Cardiac muscle cell (in vitro differentiated cells and primary cell): ENCODE results near the gene KNL1. TPM values are rescaled to one million over a fixed set of nuclear protein-coding genes. Genes with fewer than 3 reads are reported as not detected.

Source experiments
- DNase-seq, 2 donors: peaks; one replicate each; pipeline versions ENCODE4 v3.0.0 to v3.0.0-alpha.2; 2010 to 2017; ENCODE audit warnings: low read depth in 1 of 2, low spot score in 1 of 2
- H3K27ac ChIP-seq: fragments of 200-600 bp; sonication (generic); 2 replicates; pipeline ENCODE4 v1.5.1; 2016
- H3K27me3 ChIP-seq: fragments of 200-600 bp; sonication (generic); 2 replicates; pipeline ENCODE4 v1.6.0; 2016; ENCODE audit warnings: control low read depth
- H3K36me3 ChIP-seq: fragments of 200-600 bp; sonication (generic); 2 replicates; pipeline ENCODE4 v1.5.1; 2016; ENCODE audit warnings: control low read depth
- H3K4me1 ChIP-seq: fragments of 200-600 bp; sonication (generic); 2 replicates; pipeline ENCODE4 v1.8.1; 2017; ENCODE audit warnings: low read depth, mild to moderate bottlenecking, mixed run types
- H3K4me3 ChIP-seq: fragments of 200-600 bp; sonication (generic); 2 replicates; pipeline ENCODE4 v1.5.1; 2016; ENCODE audit warnings: mild to moderate bottlenecking
- H3K9me3 ChIP-seq: fragments of 200-600 bp; sonication (generic); 2 replicates; pipeline ENCODE4 v1.5.1; 2017; ENCODE audit warnings: low read depth, mild to moderate bottlenecking, control low read depth
- polyA plus RNA-seq: library from polyadenylated mRNA; unstranded; fragments of >200 nt; fragmentation: Nextera tagmentation; extraction: Ambion mirVana; gene quantifications from 2 replicates; pipeline ENCODE4 v1.2.1, GENCODE V29; 2016
- total RNA-seq: library from RNA; depleted of rRNA; stranded (reverse); fragments of >200 nt; gene quantifications from 2 replicates; pipeline ENCODE4 v1.2.3, GENCODE V29; 2016
- TF ChIP-seq, protein P1 (sequence below): IDR thresholded peaks from 2 replicates; pipeline ENCODE4 v1.5.1; 2012; ENCODE audit warnings: low read depth, mild to moderate bottlenecking, low read length

KNL1 gene
- total and polyA plus RNA-seq, 2 experiments from 2014 or later, result 1.4 to 15.2 TPM

GRCh38 chr15:40694688-40695468 is 100.8 kb downstream of the KNL1 start, which contains the start of gene RAD51:
RAD51 (plus strand) TSS chr15:40695174; CDS start chr15:40698759, 3,585 bp downstream.
- Histone ChIP-seq H3K4me1 (no peaks in the 10 kb centered on the region), H3K36me3 (no peaks in the 10 kb centered on the region), H3K4me3 (peak within 1 kb of the TSS; percentile 59), H3K27me3 (no peaks in the 10 kb centered on the region), H3K9me3 (no peaks in the 10 kb centered on the region), H3K27ac (peak within 1 kb of the TSS; percentile 93)
- DNase-seq, result peak; percentile 96
- TF ChIP-seq, protein P1, sequence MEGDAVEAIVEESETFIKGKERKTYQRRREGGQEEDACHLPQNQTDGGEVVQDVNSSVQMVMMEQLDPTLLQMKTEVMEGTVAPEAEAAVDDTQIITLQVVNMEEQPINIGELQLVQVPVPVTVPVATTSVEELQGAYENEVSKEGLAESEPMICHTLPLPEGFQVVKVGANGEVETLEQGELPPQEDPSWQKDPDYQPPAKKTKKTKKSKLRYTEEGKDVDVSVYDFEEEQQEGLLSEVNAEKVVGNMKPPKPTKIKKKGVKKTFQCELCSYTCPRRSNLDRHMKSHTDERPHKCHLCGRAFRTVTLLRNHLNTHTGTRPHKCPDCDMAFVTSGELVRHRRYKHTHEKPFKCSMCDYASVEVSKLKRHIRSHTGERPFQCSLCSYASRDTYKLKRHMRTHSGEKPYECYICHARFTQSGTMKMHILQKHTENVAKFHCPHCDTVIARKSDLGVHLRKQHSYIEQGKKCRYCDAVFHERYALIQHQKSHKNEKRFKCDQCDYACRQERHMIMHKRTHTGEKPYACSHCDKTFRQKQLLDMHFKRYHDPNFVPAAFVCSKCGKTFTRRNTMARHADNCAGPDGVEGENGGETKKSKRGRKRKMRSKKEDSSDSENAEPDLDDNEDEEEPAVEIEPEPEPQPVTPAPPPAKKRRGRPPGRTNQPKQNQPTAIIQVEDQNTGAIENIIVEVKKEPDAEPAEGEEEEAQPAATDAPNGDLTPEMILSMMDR, result no peak

DNA sequence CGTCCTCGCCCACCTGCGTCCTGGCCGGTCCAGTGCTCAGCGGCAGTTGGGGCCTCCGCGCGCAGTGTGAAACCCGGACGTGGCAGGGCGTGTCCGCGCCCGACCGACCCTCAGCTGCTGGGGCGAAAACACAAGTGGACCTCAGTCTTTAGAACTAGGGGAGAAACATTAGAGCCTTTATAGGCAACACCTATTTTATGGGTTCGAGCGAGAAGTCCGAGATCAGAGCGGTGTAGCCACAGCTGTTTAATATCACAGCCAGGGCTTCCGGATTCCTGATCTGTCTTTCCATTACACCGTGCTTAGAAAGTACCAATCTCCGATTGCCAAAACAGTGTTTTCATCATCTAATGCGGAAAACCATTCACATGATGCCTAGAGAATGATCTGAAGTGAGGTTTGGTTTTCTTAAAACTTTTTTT is 101.4 kb downstream of the KNL1 start:
- peak in 1 of 2 donors; percentile 38 for DNase-seq
- Histone ChIP-seq H3K36me3 (no peaks in the 10 kb centered on the region), H3K4me1 (no peaks in the 10 kb centered on the region), H3K4me3 (peak overlapping the region; percentile 59), H3K9me3 (no peaks in the 10 kb centered on the region), H3K27me3 (no peaks in the 10 kb centered on the region), H3K27ac (peak overlapping the region; percentile 93)
- TF ChIP-seq, protein P1, result no peak

- DNase-seq, result no peak
- Histone ChIP-seq H3K9me3 (no peaks in the 10 kb centered on the region), H3K27me3 (no peaks in the 10 kb centered on the region), H3K27ac (no peak overlapping the region), H3K4me3 (peak overlapping the region; percentile 59), H3K36me3 (no peaks in the 10 kb centered on the region), H3K4me1 (no peaks in the 10 kb centered on the region)
- TF ChIP-seq, protein P1, result no peak
These were observed 102.2 kb downstream of the KNL1 start for GRCh38 chr15:40696228-40696627.

GRCh38 chr15:40697916-40698315 is 103.9 kb downstream of the KNL1 start:
- TF ChIP-seq, protein P1, result no peak
- H3K27me3 ChIP-seq, result no peaks in the 10 kb centered on the region
- H3K4me1 ChIP-seq, result no peaks in the 10 kb centered on the region
- H3K4me3 ChIP-seq, result no peak overlapping the region
- H3K36me3 ChIP-seq, result no peaks in the 10 kb centered on the region
- DNase-seq, result no peak
- H3K9me3 ChIP-seq, result no peaks in the 10 kb centered on the region
- H3K27ac ChIP-seq, result no peak overlapping the region

DNA sequence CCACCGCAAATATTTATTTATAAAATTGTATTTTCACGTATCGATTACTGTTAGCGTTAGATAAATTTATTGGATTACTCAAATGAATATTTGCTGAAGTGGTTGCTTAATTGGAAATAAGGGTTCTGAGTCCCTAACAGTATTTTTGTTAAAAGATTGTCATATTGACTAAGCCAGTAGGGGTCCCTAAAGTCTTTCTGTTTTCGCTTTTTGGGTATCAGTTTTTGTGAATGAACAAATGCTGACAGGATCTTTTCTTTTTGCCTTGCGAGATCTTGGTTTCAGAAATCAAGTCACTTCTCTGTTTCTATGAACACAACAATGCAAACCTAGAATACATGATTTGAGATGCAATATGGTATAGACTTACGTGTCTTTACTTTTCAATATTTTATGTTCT is 108.0 kb downstream of the KNL1 start:
- TF ChIP-seq, protein P1, result peak; percentile 23
- H3K27me3 ChIP-seq, result no peaks in the 10 kb centered on the region
- H3K4me3 ChIP-seq, result no peak overlapping the region
- H3K9me3 ChIP-seq, result no peaks in the 10 kb centered on the region
- H3K4me1 ChIP-seq, result no peaks in the 10 kb centered on the region
- no peak overlapping the region for H3K27ac ChIP-seq
- H3K36me3 ChIP-seq, result no peaks in the 10 kb centered on the region
- peak in 1 of 2 donors; percentile 22 for DNase-seq
